Measurements from ENCODE around the gene PPM1G.

The PPM1G gene

GRCh38 chr2:27412419-27413152 is 3.2 kb upstream of the PPM1G start:
- H3K4me3 ChIP-seq (ENCODE audit: low read depth, low read length) = no peak overlapping the region
- TF ChIP-seq, protein P1, sequence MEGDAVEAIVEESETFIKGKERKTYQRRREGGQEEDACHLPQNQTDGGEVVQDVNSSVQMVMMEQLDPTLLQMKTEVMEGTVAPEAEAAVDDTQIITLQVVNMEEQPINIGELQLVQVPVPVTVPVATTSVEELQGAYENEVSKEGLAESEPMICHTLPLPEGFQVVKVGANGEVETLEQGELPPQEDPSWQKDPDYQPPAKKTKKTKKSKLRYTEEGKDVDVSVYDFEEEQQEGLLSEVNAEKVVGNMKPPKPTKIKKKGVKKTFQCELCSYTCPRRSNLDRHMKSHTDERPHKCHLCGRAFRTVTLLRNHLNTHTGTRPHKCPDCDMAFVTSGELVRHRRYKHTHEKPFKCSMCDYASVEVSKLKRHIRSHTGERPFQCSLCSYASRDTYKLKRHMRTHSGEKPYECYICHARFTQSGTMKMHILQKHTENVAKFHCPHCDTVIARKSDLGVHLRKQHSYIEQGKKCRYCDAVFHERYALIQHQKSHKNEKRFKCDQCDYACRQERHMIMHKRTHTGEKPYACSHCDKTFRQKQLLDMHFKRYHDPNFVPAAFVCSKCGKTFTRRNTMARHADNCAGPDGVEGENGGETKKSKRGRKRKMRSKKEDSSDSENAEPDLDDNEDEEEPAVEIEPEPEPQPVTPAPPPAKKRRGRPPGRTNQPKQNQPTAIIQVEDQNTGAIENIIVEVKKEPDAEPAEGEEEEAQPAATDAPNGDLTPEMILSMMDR (IDR thresholded peaks at IDR 0.05; ENCODE audit: low read depth, low read length) = no peak

- peak overlapping the region; percentile 98 for H3K4me3 ChIP-seq (ENCODE audit: low read depth, low read length)
Measured at GRCh38 chr2:27408601-27409320, 630 bp downstream of the PPM1G start.

GRCh38 chr2:27407798-27408491 is 1.4 kb downstream of the PPM1G start:
- H3K4me3 ChIP-seq (ENCODE audit: low read depth, low read length) = peak overlapping the region; percentile 98
- TF ChIP-seq, protein P1 (IDR thresholded peaks at IDR 0.05; ENCODE audit: low read depth, low read length) = peak; percentile 58; the same call in 1 of the 2 replicates

More at GRCh38 chr2:27408601-27409320, 630 bp downstream of the PPM1G start:
- TF ChIP-seq, protein P1 (IDR thresholded peaks at IDR 0.05; ENCODE audit: low read depth, low read length) = no peak

GRCh38 chr2:27400348-27401135 is 8.8 kb downstream of the PPM1G start:
- H3K4me3 ChIP-seq (ENCODE audit: low read depth, low read length) = no peak overlapping the region
- TF ChIP-seq, protein P1 (IDR thresholded peaks at IDR 0.05; ENCODE audit: low read depth, low read length) = no peak

- H3K4me3 ChIP-seq (ENCODE audit: low read depth, low read length) = no peak overlapping the region
- TF ChIP-seq, protein P1 (IDR thresholded peaks at IDR 0.05; ENCODE audit: low read depth, low read length) = no peak
Measured at GRCh38 chr2:27398962-27399361, 10.4 kb downstream of the PPM1G start.

DNA sequence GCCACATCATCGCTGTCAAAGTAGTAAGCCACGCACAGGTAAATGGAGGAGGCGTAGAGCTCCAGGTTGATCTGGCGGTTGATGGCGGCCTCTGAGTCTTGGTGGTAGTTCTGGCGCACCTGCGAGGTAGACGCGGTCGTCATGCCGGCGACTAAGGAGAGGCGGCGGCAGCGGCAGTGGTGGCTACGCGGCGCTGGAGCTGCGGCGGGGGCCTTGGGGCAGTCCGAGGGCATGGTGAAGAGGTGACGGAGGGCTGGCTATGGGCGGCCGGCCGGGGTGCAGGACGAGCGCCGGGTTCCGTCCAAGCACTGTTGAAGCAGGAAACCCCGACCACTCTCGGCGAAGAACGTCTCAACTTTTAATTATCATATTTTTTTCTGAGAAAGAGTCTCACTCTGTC is 16.2 kb downstream of the PPM1G start:
- TF ChIP-seq, protein P1 (IDR thresholded peaks at IDR 0.05; ENCODE audit: low read depth, low read length) = no peak
- no peak overlapping the region for H3K4me3 ChIP-seq (ENCODE audit: low read depth, low read length)
